ENCODE measurements around the gene SRSF2.
"Not testable (repeated sequence)": the region's sequence is repeated elsewhere in the genome, so short reads cannot be mapped to it uniquely, and the experiment has no call there.

SRSF2 gene

GRCh38 chr17:76737082-76737675 is at the start of gene SRSF2:
Gene SRSF2, minus strand, starts transcription at chr17:76737331. Its CDS starts 171 bp downstream, at chr17:76737160.
- DNase-seq = peak; percentile 99

- DNase-seq = no peak
Measured at GRCh38 chr17:76784926-76785325, 47.8 kb upstream of the SRSF2 start.

- no peak for DNase-seq
Measured at GRCh38 chr17:76783146-76783545, 46.0 kb upstream of the SRSF2 start.

GRCh38 chr17:76781056-76781982 is 44.2 kb upstream of the SRSF2 start:
- no peak for DNase-seq

GRCh38 chr17:76775021-76775600 is 38.0 kb upstream of the SRSF2 start:
- DNase-seq = no peak

GRCh38 chr17:76772842-76773525 is 35.9 kb upstream of the SRSF2 start:
- peak; percentile 40 for DNase-seq

GRCh38 chr17:76758570-76758969 is 21.4 kb upstream of the SRSF2 start:
- no peak for DNase-seq

- no peak for DNase-seq
Measured at GRCh38 chr17:76757256-76757655, 20.1 kb upstream of the SRSF2 start.

- no peak for DNase-seq
Measured at GRCh38 chr17:76755285-76755684, 18.2 kb upstream of the SRSF2 start.

- no peak for DNase-seq
Measured at GRCh38 chr17:76753061-76753961, 16.2 kb upstream of the SRSF2 start.

GRCh38 chr17:76752006-76752405 is 14.9 kb upstream of the SRSF2 start:
- no peak for DNase-seq

GRCh38 chr17:76751416-76751993 is 14.4 kb upstream of the SRSF2 start:
- DNase-seq = no peak

- DNase-seq = no peak
Measured at GRCh38 chr17:76748657-76749056, 11.5 kb upstream of the SRSF2 start.

- no peak for DNase-seq
Measured at GRCh38 chr17:76747716-76748363, 10.7 kb upstream of the SRSF2 start.

- peak; percentile 19 for DNase-seq
Measured at GRCh38 chr17:76745785-76746184, 8.7 kb upstream of the SRSF2 start.

- no peak for DNase-seq
Measured at GRCh38 chr17:76744747-76745146, 7.6 kb upstream of the SRSF2 start.

GRCh38 chr17:76742958-76743357 is 5.8 kb upstream of the SRSF2 start:
- DNase-seq = no peak

GRCh38 chr17:76740329-76741118 is 3.4 kb upstream of the SRSF2 start:
- DNase-seq = no peak

- not testable (repeated sequence) for DNase-seq
Measured at GRCh38 chr17:76739568-76740115, 2.5 kb upstream of the SRSF2 start.

GRCh38 chr17:76738468-76738850 is 1.3 kb upstream of the SRSF2 start:
- DNase-seq = peak; percentile 32
